Stomach (tissue), 4 donors: Measurements from ENCODE around the gene DNAJC1.

Experiments
- CTCF ChIP-seq, 7 experiments: fragments of 450-650 bp in 4 of 7; fragments of 200-600 bp in 3 of 7; sonication (generic) in 3 of 7; IDR thresholded peaks; one replicate each; pipeline ENCODE4 v1.5.1; 2016 to 2019; ENCODE audit warnings: antibody characterized with exemption in 7 of 7, control low read depth in 2 of 7, mild to moderate bottlenecking in 1 of 7
- EP300 ChIP-seq: sonication (generic); formaldehyde crosslinking; IDR thresholded peaks from one replicate; pipeline ENCODE4 v1.6.1; 2017; ENCODE audit warnings: antibody characterized with exemption
- POLR2A ChIP-seq, 4 donors: fragments of 450-650 bp; IDR thresholded peaks; one replicate each; pipeline ENCODE4 v1.6.1; 2016; ENCODE audit warnings: antibody characterized with exemption in 4 of 4, control low read depth in 2 of 4, mild to moderate bottlenecking in 1 of 4, moderate library complexity in 1 of 4

- TF ChIP-seq CTCF (IDR thresholded peaks at IDR 0.05) = no peak
- TF ChIP-seq EP300 = no peak
- TF ChIP-seq POLR2A (IDR thresholded peaks at IDR 0.05) = no peak
Measured at GRCh38 chr10:21907436-21907835, 96.1 kb downstream of the DNAJC1 start.
